DND-41 (cell line): ENCODE measurements around the gene HOXA9.

Source experiments
- CTCF ChIP-seq: IDR thresholded peaks from 2 replicates; pipeline ENCODE4 v1.5.1; 2012; ENCODE audit warnings: borderline replicate concordance, low read length, moderate library complexity, mild to moderate bottlenecking; ENCODE audit not compliant: poor library complexity, severe bottlenecking; ENCODE audit errors: extremely low read depth
- EZH2 ChIP-seq: IDR thresholded peaks from 3 replicates; pipeline ENCODE4 v1.6.1; 2012; ENCODE audit warnings: borderline replicate concordance, low read depth, mild to moderate bottlenecking, moderate library complexity, low read length, inconsistent platforms; ENCODE audit not compliant: severe bottlenecking

GRCh38 chr7:27153526-27153925, 11.8 kb downstream of the HOXA9 start:
- no peak for TF ChIP-seq CTCF
- TF ChIP-seq EZH2: no peak
